ENCODE measurements around the gene NEAT1. TPM values are rescaled to one million over a fixed set of nuclear protein-coding genes. Genes with fewer than 3 reads are reported as not detected.

NEAT1 gene
- total and polyA plus RNA-seq, 4 donors = 239 to 1,734 (median 1,437) TPM

DNA sequence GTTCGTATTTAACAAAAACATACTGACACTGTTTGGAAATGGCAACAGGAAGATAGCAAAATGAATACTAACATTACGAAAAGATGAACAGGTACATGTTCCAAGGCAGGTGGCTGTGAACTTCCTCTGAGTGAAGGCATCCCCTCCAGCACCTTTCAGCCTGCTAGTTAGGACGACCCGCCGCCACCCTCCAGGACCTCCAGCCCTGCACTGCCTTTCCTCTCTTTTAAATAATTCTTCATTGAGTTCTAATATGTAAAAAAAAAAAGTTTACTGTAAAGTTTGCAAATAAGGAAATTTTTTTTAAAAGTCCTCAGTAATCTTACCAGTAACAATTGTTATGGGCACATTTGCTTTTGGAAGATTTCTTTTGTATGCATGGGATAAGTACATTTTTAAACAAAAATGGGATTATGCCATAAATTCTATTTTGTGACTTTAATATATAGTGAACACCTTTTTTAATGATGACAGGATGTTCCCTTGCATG is 6.0 kb downstream of the NEAT1 start:
- no peak for DNase-seq
- Histone ChIP-seq H3K4me3 (ENCODE audit: low read length in 2 of 2) (peak overlapping the region; percentile 15 to 97), H3K4me1 (ENCODE audit: control insufficient read depth in 1 of 2, insufficient read depth in 2 of 2, low read length in 2 of 2) (no peaks in the 10 kb centered on the region), H3K27ac (ENCODE audit: low read depth in 1 of 2, low read length in 2 of 2) (no peak overlapping the region), H3K27me3 (ENCODE audit: control insufficient read depth in 1 of 2, insufficient read depth in 2 of 2, low read length in 1 of 2) (no peaks in the 10 kb centered on the region), H3K36me3 (ENCODE audit: control insufficient read depth in 1 of 2, insufficient read depth in 2 of 2, low read length in 1 of 2) (peaks cover 0 to 4% of the 10 kb centered on the region in 2 donors), H3K9me3 (ENCODE audit: control insufficient read depth, low read length) (no peaks in the 10 kb centered on the region)
- WGBS, 2 donors = 16 to 18% methylated on average over 5 of the region's 5 CpGs
- intact Hi-C loops (cut with DNase I) = no loop called here
- ATAC-seq (ENCODE audit: low FRiP score) = no peak

DNA sequence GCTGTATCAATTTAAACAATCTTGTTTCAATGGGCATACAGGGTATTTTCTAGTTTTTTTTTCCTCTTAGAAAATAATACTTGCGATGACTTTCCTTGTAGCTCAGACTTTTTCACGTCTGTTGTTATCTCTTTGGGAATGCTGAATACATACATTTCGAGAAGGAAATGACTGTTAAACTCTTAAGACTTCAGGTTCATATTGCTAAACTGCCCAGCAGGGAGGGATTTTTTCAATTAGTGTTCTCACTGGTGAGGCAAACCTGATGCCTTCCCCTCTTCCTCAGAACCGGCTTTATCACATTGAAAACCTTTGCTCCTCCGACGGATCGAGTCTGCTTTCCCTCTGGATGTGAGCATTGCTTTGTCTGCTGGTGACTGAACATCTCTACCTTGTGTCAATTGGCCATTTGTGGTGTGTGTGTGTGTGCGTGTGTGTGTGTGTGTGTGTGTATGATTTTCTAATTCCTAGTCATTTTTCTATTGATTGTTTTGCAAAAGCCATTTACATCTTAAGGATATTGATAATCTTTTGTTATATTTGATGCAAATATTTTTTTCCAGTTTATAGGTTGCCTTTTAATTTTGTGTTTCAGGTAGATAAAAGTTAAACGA is 6.6 kb downstream of the NEAT1 start:
- WGBS, 2 donors = 5 to 8% methylated on average over 9 of the region's 9 CpGs
- Histone ChIP-seq H3K27me3 (ENCODE audit: control insufficient read depth in 1 of 2, insufficient read depth in 2 of 2, low read length in 1 of 2) (no peaks in the 10 kb centered on the region), H3K27ac (ENCODE audit: low read depth in 1 of 2, low read length in 2 of 2) (peak overlapping the region in 1 of 2 donors; percentile 5), H3K4me1 (ENCODE audit: control insufficient read depth in 1 of 2, insufficient read depth in 2 of 2, low read length in 2 of 2) (no peaks in the 10 kb centered on the region), H3K36me3 (ENCODE audit: control insufficient read depth in 1 of 2, insufficient read depth in 2 of 2, low read length in 1 of 2) (peaks cover 0 to 4% of the 10 kb centered on the region in 2 donors), H3K9me3 (ENCODE audit: control insufficient read depth, low read length) (no peaks in the 10 kb centered on the region), H3K4me3 (ENCODE audit: low read length in 2 of 2) (peak overlapping the region in 1 of 2 donors; percentile 0)
- DNase-seq = no peak
- intact Hi-C loops (cut with DNase I) = no loop called here
- ATAC-seq (ENCODE audit: low FRiP score) = no peak

DNA sequence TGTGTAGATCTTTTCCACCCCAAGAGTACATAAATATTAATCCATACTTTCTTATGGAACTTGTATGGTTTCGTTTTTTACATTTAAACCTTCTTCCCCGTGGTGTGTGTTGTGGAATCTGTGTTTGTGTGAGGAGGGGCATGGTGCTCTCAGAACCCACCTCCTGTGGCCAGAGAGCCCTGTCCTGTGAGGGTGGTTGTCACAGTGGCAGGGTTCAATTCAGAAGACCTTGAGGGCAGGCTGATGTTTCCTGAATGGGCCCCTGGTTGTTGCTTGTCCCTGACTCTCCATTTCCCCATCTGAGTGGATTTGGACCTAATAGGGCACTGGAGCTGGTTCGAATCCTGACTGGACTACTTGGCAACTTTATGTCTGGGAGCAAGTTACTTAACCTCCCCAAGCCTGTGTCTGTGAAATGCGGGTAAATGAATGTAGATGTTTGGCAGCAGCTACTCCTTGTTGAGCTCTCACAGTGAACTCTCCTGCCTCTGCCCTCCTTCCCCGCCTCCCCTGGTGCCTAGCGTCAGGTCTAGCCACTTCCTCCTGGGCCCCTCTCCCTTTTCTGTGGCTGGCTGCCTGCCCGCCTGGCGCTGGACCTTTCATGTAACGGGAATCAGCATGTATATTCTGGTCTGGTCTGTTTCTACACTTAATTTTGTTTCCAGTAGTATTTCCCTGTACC is 7.3 kb downstream of the NEAT1 start:
- no peaks in the 10 kb centered on the region for H3K27me3 ChIP-seq (ENCODE audit: control insufficient read depth in 1 of 2, insufficient read depth in 2 of 2, low read length in 1 of 2)
- H3K36me3 ChIP-seq (ENCODE audit: control insufficient read depth in 1 of 2, insufficient read depth in 2 of 2, low read length in 1 of 2) = peaks cover 0 to 4% of the 10 kb centered on the region in 2 donors
- no peaks in the 10 kb centered on the region for H3K9me3 ChIP-seq (ENCODE audit: control insufficient read depth, low read length)
- peak; percentile 37 for ATAC-seq (ENCODE audit: low FRiP score)
- no peaks in the 10 kb centered on the region for H3K4me1 ChIP-seq (ENCODE audit: control insufficient read depth in 1 of 2, insufficient read depth in 2 of 2, low read length in 2 of 2)
- peak overlapping the region; percentile 39 to 74 for H3K27ac ChIP-seq (ENCODE audit: low read depth in 1 of 2, low read length in 2 of 2)
- DNase-seq = peak; percentile 88 to 91
- intact Hi-C loops (cut with DNase I) = no loop called here
- WGBS, 2 donors = 3% methylated on average over 9 of the region's 9 CpGs
- H3K4me3 ChIP-seq (ENCODE audit: low read length in 2 of 2) = peak overlapping the region; percentile 29 to 53

DNA sequence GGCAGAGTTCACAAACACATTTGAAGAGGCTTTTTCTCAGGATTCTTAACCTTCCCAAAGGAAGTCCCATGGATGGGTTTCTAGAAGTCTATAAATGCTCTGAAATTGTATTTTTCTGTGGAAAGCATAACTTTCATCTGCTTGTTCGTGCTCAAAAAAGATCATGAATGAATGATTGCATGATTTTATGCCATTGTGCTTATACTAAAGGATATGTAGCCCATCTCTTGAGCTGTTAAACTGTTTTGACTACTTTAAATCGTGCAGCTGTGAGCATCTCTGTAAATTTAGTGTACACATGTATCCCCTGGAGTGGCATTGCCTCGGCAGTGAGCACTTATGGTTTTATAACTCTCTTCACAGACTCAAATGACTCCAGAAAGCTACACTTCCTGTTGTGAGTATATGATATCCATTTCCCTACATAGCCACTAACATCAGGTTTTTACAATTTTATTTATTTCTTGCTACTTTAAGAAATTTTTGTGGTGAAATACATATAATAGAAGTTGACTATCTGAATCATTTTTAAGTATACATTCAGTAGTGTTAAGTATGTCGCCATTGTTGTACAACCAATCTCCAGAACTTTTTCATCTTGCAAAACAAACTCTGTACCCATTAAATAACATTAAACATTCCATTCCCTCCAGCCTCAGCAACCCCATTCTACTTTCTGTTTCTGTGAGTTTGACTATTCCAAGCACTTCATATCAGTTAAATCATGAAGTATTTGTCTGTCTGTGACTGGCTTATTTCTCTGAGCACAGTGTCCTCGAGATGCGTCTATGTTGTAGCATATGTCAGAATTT is 8.0 kb downstream of the NEAT1 start:
- no peak for DNase-seq
- 23 to 24% methylated on average over 6 of the region's 6 CpGs for WGBS, 2 donors
- Histone ChIP-seq H3K27me3 (ENCODE audit: control insufficient read depth in 1 of 2, insufficient read depth in 2 of 2, low read length in 1 of 2) (no peaks in the 10 kb centered on the region), H3K9me3 (ENCODE audit: control insufficient read depth, low read length) (no peaks in the 10 kb centered on the region), H3K27ac (ENCODE audit: low read depth in 1 of 2, low read length in 2 of 2) (peak overlapping the region in 1 of 2 donors; percentile 35), H3K36me3 (ENCODE audit: control insufficient read depth in 1 of 2, insufficient read depth in 2 of 2, low read length in 1 of 2) (peaks cover 0 to 3% of the 10 kb centered on the region in 2 donors), H3K4me1 (ENCODE audit: control insufficient read depth in 1 of 2, insufficient read depth in 2 of 2, low read length in 2 of 2) (no peaks in the 10 kb centered on the region), H3K4me3 (ENCODE audit: low read length in 2 of 2) (peak overlapping the region; percentile 29 to 53)
- no peak for ATAC-seq (ENCODE audit: low FRiP score)
- intact Hi-C loops (cut with DNase I) = no loop called here

DNA sequence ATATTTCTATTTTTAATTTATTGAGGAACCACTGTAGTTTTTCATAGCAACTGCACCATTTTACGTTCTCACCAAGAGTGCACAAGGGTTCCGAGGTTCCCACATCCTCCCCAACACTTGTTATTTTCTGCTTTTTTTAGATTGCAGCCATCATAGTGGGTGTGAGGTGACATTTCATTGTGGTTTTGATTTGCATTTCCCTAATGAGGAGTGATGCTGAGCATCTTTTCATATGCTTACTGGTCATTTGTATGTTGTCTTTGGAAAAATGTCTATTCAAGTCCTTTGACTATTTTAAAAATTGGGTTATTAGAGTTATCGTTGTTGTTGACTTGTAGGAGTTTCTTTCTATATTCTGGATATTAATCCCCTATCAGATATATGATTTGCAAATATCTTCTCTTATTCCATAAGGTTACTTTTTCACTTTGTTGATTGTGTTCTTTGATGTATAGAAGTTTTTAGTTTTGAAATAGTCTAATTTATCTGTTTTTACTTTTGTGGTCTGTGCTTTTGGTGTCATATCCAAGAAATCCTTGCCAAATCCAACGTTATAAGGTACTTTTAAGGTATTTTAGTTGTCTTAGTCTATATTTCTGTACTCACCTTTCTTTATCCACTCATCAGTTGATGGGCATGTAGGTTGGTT is 9.0 kb downstream of the NEAT1 start:
- Histone ChIP-seq H3K36me3 (ENCODE audit: control insufficient read depth in 1 of 2, insufficient read depth in 2 of 2, low read length in 1 of 2) (peaks cover 4 to 10% of the 10 kb centered on the region in 2 donors), H3K27me3 (ENCODE audit: control insufficient read depth in 1 of 2, insufficient read depth in 2 of 2, low read length in 1 of 2) (no peaks in the 10 kb centered on the region), H3K9me3 (ENCODE audit: control insufficient read depth, low read length) (no peaks in the 10 kb centered on the region), H3K27ac (ENCODE audit: low read depth in 1 of 2, low read length in 2 of 2) (no peak overlapping the region), H3K4me3 (ENCODE audit: low read length in 2 of 2) (no peak overlapping the region), H3K4me1 (ENCODE audit: control insufficient read depth in 1 of 2, insufficient read depth in 2 of 2, low read length in 2 of 2) (no peaks in the 10 kb centered on the region)
- 15 to 17% methylated on average over 4 of the region's 4 CpGs for WGBS, 2 donors
- ATAC-seq (ENCODE audit: low FRiP score) = no peak
- DNase-seq = no peak
- intact Hi-C loops (cut with DNase I) = no loop called here

DNA sequence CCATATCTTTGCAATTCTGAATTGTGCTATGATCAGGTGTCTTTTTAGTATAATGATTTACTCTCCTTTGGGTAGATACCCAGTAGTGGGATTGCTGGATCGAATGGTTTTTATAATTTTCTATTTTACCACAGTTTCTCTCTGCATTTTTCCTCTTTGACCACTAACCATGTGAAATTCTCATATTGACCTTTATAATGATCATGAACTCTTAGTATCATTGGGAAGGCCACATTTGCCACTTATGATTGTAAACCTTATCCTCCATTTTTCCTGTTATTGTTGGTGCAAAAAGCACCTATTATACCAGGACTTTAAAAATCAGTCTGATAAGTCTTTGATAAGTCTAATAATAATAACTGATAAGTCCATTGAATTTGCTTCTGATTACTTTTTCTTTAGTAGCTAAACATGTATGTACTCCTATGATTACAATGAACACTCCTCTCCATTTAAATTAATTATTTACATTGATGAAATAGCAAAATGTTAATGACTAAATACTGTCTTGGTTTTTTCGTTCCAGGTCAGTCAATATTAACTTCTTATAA is 9.6 kb downstream of the NEAT1 start:
- intact Hi-C loops (cut with DNase I) = no loop called here
- no peak overlapping the region for H3K4me3 ChIP-seq (ENCODE audit: low read length in 2 of 2)
- no peak overlapping the region for H3K27ac ChIP-seq (ENCODE audit: low read depth in 1 of 2, low read length in 2 of 2)

DNA sequence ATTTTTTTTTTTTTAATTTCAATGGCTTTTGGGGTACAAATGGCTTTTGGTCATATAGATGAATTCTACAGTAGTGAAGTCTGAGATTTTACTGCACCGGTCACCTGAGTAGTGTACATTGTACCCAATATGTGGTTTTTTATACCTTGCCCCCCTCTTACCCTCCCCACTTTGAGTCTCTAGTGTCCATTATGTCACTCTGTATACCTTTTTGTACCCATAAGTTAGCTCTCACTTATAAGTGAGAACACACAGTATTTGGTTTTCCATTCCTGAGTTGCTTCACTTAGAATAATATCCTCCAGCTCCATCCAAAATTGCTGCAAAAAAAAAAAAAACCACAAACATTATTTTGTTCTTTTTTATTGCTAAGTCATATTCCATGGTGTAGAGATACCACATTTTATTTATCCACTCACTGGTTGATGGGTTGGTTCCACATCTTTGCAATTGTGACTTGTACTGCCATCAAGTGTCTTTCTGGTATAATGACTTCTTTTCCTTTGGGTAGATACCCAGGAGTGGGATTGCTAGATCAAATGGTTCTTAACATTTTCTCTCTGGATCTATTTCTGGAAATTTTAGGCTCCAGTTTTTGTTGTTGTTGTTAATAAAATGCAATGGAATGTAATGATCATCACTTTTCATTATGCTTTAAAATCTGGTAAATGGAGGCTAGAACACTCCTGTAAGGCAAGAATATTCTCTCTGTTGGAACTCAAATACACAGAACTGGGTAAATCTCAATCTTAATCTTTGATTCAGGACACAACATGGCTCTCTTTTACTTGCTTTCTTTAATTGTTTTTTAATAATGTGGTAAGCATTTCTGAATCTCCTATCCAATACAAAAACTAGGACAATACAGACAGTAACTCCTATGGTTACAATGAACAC is 10.3 kb downstream of the NEAT1 start:
- WGBS, 2 donors = 90 to 97% methylated on average over 1 of the region's 1 CpG
- Histone ChIP-seq H3K27ac (ENCODE audit: low read depth in 1 of 2, low read length in 2 of 2) (no peak overlapping the region), H3K27me3 (ENCODE audit: control insufficient read depth in 1 of 2, insufficient read depth in 2 of 2, low read length in 1 of 2) (no peaks in the 10 kb centered on the region), H3K4me3 (ENCODE audit: low read length in 2 of 2) (no peak overlapping the region), H3K36me3 (ENCODE audit: control insufficient read depth in 1 of 2, insufficient read depth in 2 of 2, low read length in 1 of 2) (peaks cover 4 to 10% of the 10 kb centered on the region in 2 donors), H3K9me3 (ENCODE audit: control insufficient read depth, low read length) (no peaks in the 10 kb centered on the region), H3K4me1 (ENCODE audit: control insufficient read depth in 1 of 2, insufficient read depth in 2 of 2, low read length in 2 of 2) (no peaks in the 10 kb centered on the region)
- ATAC-seq (ENCODE audit: low FRiP score) (no peak), DNase-seq (no peak)
- intact Hi-C loops (cut with DNase I) = no loop called here

More for the DNA sequence above, 9.6 kb downstream of the NEAT1 start:
- no peaks in the 10 kb centered on the region for H3K4me1 ChIP-seq (ENCODE audit: control insufficient read depth in 1 of 2, insufficient read depth in 2 of 2, low read length in 2 of 2)
- WGBS, 2 donors = 65 to 71% methylated on average over 2 of the region's 2 CpGs
- no peaks in the 10 kb centered on the region for H3K27me3 ChIP-seq (ENCODE audit: control insufficient read depth in 1 of 2, insufficient read depth in 2 of 2, low read length in 1 of 2)
- H3K36me3 ChIP-seq (ENCODE audit: control insufficient read depth in 1 of 2, insufficient read depth in 2 of 2, low read length in 1 of 2) = peaks cover 4 to 7% of the 10 kb centered on the region in 2 donors
- H3K9me3 ChIP-seq (ENCODE audit: control insufficient read depth, low read length) = no peaks in the 10 kb centered on the region
- no peak for ATAC-seq (ENCODE audit: low FRiP score)
- DNase-seq = no peak
